ENCODE measurements around the gene SERPINB12.

DNA sequence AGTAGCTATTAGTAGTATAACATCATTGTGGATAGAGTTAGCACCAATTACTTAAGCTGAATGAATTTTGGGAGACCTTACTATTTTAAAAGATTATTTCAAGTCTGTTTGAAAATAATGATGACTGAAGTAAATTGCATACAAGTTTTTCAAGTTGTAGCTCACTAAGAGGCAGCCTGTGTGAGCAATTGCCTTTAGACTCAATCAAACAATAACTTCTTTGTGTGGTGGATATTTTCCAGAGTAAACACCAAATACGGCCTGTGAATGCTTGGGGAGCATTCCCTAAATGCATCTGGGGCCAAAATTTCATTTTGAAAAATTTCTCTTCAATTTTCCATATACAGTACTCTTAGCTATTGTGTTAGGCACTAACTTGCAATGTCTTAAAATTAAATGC is 7.9 kb downstream of the SERPINB12 start:
- TF ChIP-seq, protein P1, sequence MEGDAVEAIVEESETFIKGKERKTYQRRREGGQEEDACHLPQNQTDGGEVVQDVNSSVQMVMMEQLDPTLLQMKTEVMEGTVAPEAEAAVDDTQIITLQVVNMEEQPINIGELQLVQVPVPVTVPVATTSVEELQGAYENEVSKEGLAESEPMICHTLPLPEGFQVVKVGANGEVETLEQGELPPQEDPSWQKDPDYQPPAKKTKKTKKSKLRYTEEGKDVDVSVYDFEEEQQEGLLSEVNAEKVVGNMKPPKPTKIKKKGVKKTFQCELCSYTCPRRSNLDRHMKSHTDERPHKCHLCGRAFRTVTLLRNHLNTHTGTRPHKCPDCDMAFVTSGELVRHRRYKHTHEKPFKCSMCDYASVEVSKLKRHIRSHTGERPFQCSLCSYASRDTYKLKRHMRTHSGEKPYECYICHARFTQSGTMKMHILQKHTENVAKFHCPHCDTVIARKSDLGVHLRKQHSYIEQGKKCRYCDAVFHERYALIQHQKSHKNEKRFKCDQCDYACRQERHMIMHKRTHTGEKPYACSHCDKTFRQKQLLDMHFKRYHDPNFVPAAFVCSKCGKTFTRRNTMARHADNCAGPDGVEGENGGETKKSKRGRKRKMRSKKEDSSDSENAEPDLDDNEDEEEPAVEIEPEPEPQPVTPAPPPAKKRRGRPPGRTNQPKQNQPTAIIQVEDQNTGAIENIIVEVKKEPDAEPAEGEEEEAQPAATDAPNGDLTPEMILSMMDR (conservative IDR thresholded peaks at IDR 0.05; ENCODE audit: low read length) = no peak
- TF ChIP-seq EZH2phosphoT487 (IDR thresholded peaks at IDR 0.05; ENCODE audit: borderline replicate concordance, low read depth, low read length) = no peak

Data from OCI-LY7 (cell line).